H1 (cell line): ENCODE measurements around the gene CELSR3. TPM values are rescaled to one million over a fixed set of nuclear protein-coding genes. Genes with fewer than 3 reads are reported as not detected.
A peak's percentile ranks its signal among the peaks of the same experiment; 100 is the strongest.

Experiments
- CTCF ChIA-PET: fragments of 300-600 bp; sonication (Branson Sonifier 250); formaldehyde crosslinking; loops from one replicate; lab custom pipeline; 2021; ENCODE audit not compliant: partially characterized antibody; lab: Charles Lee
- POLR2A ChIA-PET: fragments of 300-600 bp; sonication (Branson Sonifier 250); formaldehyde crosslinking; loops from one replicate; lab custom pipeline; 2021; ENCODE audit warnings: inconsistent platforms; ENCODE audit not compliant: partially characterized antibody; lab: Charles Lee
- DNase-seq, 2 experiments: peaks; one replicate each; pipeline versions ENCODE4 v3.0.0 to v3.0.0-alpha.2; 2010 to 2022; ENCODE audit warnings: low spot score in 2 of 2, low read depth in 1 of 2, mixed read lengths in 1 of 2
- FAIRE-seq: peaks from 2 replicates; lab custom pipeline; 2011; peaks lifted over from hg19 to GRCh38; lab: Jason Lieb, UNC
- H2AFZ ChIP-seq: 2 replicates; pipeline ENCODE4 v1.8.1; 2012; ENCODE audit warnings: low read length, inconsistent platforms
- H2AK5ac ChIP-seq: 2 replicates; pipeline ENCODE4 v1.6.1; 2013; ENCODE audit warnings: low read depth, low read length
- H2BK120ac ChIP-seq: replicated peaks from 2 replicates; pipeline ENCODE3; 2013; ENCODE audit warnings: low read depth, low read length, inconsistent platforms
- H2BK12ac ChIP-seq: 2 replicates; pipeline ENCODE4 v1.6.1; 2013; ENCODE audit warnings: low read depth, low read length
- H2BK15ac ChIP-seq: 2 replicates; pipeline ENCODE4 v1.6.1; 2013; ENCODE audit warnings: low read length
- H2BK20ac ChIP-seq: 2 replicates; pipeline ENCODE4 v1.6.1; 2013; ENCODE audit warnings: low read length
- H2BK5ac ChIP-seq: 2 replicates; pipeline ENCODE4 v1.6.1; 2013; ENCODE audit warnings: low read depth, low read length
- H3K14ac ChIP-seq: 2 replicates; pipeline ENCODE4 v1.6.1; 2013; ENCODE audit warnings: inconsistent platforms; ENCODE audit not compliant: insufficient read length
- H3K18ac ChIP-seq: 2 replicates; pipeline ENCODE4 v1.6.1; 2013; ENCODE audit warnings: low read length; ENCODE audit errors: extremely low read depth
- H3K23ac ChIP-seq: 2 replicates; pipeline ENCODE4 v1.6.1; 2013; ENCODE audit warnings: inconsistent platforms; ENCODE audit not compliant: insufficient read length
- H3K23me2 ChIP-seq: 2 replicates; pipeline ENCODE4 v1.6.1; 2013; ENCODE audit warnings: low read depth, low read length
- H3K27ac ChIP-seq: 2 replicates; pipeline ENCODE4 v1.6.1; 2011; ENCODE audit warnings: low read depth, low read length, inconsistent platforms
- H3K27me3 ChIP-seq, 4 experiments: replicated peaks in 1 of 4; 1 replicate in 1 of 4; 2 replicates in 3 of 4; pipeline versions ENCODE4 v1.6.1 to v1.8.1; 2011 to 2013; ENCODE audit warnings: low read length in 3 of 4, mild to moderate bottlenecking in 3 of 4, inconsistent platforms in 2 of 4, mixed read lengths in 2 of 4, moderate library complexity in 1 of 4; ENCODE audit not compliant: control insufficient read depth in 3 of 4, insufficient read depth in 3 of 4; ENCODE audit errors: extremely low read depth in 1 of 4
- H3K36me3 ChIP-seq, 4 experiments: 2 replicates each; pipeline versions ENCODE4 v1.6.1 to v1.8.1; 2011 to 2013; ENCODE audit warnings: mild to moderate bottlenecking in 4 of 4, low read length in 3 of 4, moderate library complexity in 2 of 4, control low read depth in 1 of 4, inconsistent platforms in 1 of 4; ENCODE audit not compliant: insufficient read depth in 4 of 4, control insufficient read depth in 2 of 4
- H3K4ac ChIP-seq: replicated peaks from 2 replicates; pipeline ENCODE3; 2013; ENCODE audit warnings: low read length, low read depth, mixed read lengths, inconsistent platforms; ENCODE audit not compliant: insufficient read length
- H3K4me1 ChIP-seq, 4 experiments: replicated peaks in 1 of 4; 1 replicate in 1 of 4; 2 replicates in 3 of 4; pipeline versions ENCODE4 v1.6.1 to v1.8.1; 2011 to 2013; ENCODE audit warnings: low read length in 3 of 4, inconsistent platforms in 2 of 4, mixed read lengths in 1 of 4; ENCODE audit not compliant: insufficient read depth in 4 of 4, control insufficient read depth in 3 of 4
- H3K4me2 ChIP-seq, 2 experiments: 2 replicates each; pipeline versions ENCODE4 v1.6.1 to v1.8.1; 2011 to 2013; ENCODE audit warnings: low read depth in 2 of 2, low read length in 2 of 2, control low read depth in 1 of 2, inconsistent platforms in 1 of 2, mild to moderate bottlenecking in 1 of 2; ENCODE audit not compliant: insufficient read depth in 1 of 2
- H3K4me3 ChIP-seq, 4 experiments: fragments of 200-600, 300-600 bp in 1 of 4; sonication (generic), shearing (Covaris generic), sonication (Bioruptor Twin) in 1 of 4; 2 replicates each; pipeline versions ENCODE4 v1.5.1 to v1.8.1; 2011 to 2016; ENCODE audit warnings: low read length in 4 of 4, low read depth in 3 of 4, control low read depth in 2 of 4, inconsistent platforms in 2 of 4, mild to moderate bottlenecking in 2 of 4, mixed read lengths in 1 of 4, moderate library complexity in 1 of 4; ENCODE audit not compliant: insufficient read depth in 2 of 4; ENCODE audit errors: extremely low read depth in 1 of 4
- H3K56ac ChIP-seq: replicated peaks from 2 replicates; pipeline ENCODE3; 2013; ENCODE audit warnings: low read depth, mild to moderate bottlenecking, mixed read lengths, low read length, inconsistent platforms; ENCODE audit not compliant: insufficient read length
- H3K79me1 ChIP-seq: 2 replicates; pipeline ENCODE4 v1.6.1; 2013; ENCODE audit warnings: low read depth, low read length, control low read depth
- H3K79me2 ChIP-seq, 2 experiments: 2 replicates each; pipeline versions ENCODE4 v1.6.1 to v1.8.1; 2012 to 2013; ENCODE audit warnings: low read length in 2 of 2, mild to moderate bottlenecking in 2 of 2, inconsistent platforms in 1 of 2; ENCODE audit not compliant: insufficient read depth in 2 of 2, control insufficient read depth in 1 of 2
- H3K9ac ChIP-seq, 4 experiments: replicated peaks in 1 of 4; 1 replicate in 1 of 4; 2 replicates in 3 of 4; pipeline versions ENCODE4 v1.6.1 to v1.8.1; 2011 to 2013; ENCODE audit warnings: low read depth in 3 of 4, low read length in 3 of 4, control low read depth in 2 of 4, mild to moderate bottlenecking in 2 of 4, moderate library complexity in 2 of 4, inconsistent platforms in 1 of 4; ENCODE audit errors: extremely low read depth in 1 of 4
- H3K9me3 ChIP-seq, 2 experiments: 2 replicates each; pipeline versions ENCODE4 v1.6.1 to v1.8.1; 2012 to 2013; ENCODE audit warnings: mild to moderate bottlenecking in 2 of 2, moderate library complexity in 2 of 2, control low read depth in 1 of 2, inconsistent platforms in 1 of 2, low read depth in 1 of 2, low read length in 1 of 2, mixed read lengths in 1 of 2; ENCODE audit not compliant: insufficient read depth in 2 of 2
- H4K20me1 ChIP-seq, 2 experiments: replicated peaks in 1 of 2; 2 replicates each; pipeline versions ENCODE3 to v1.8.1; 2011 to 2013; ENCODE audit warnings: inconsistent platforms in 2 of 2, low read length in 2 of 2, mild to moderate bottlenecking in 1 of 2; ENCODE audit not compliant: insufficient read depth in 2 of 2, control insufficient read depth in 1 of 2
- H4K5ac ChIP-seq: 2 replicates; pipeline ENCODE4 v1.6.1; 2013; ENCODE audit warnings: low read length, low read depth, mixed read lengths, inconsistent platforms; ENCODE audit not compliant: insufficient read length
- H4K8ac ChIP-seq: 2 replicates; pipeline ENCODE4 v1.8.0; 2013; ENCODE audit warnings: mild to moderate bottlenecking, moderate library complexity, low read length, inconsistent platforms; ENCODE audit not compliant: insufficient read depth; ENCODE audit errors: extremely low read depth
- H4K91ac ChIP-seq: replicated peaks from 2 replicates; pipeline ENCODE3; 2013; ENCODE audit warnings: low read length, mixed read lengths, inconsistent platforms; ENCODE audit not compliant: insufficient read length
- CEBPB ChIP-seq: IDR thresholded peaks from 2 replicates; pipeline ENCODE4 v1.6.1; 2012; ENCODE audit warnings: low read depth, low read length
- HDAC6 ChIP-seq: IDR thresholded peaks from one replicate; pipeline ENCODE4 v1.7.1; 2012; ENCODE audit warnings: low read depth, mild to moderate bottlenecking, inconsistent platforms, low read length, moderate library complexity
- JUN ChIP-seq: IDR thresholded peaks from 2 replicates; pipeline ENCODE4 v1.6.1; 2011; ENCODE audit warnings: low read depth, mild to moderate bottlenecking, improper control_type of control experiment, low read length
- POU5F1 ChIP-seq: IDR thresholded peaks from 2 replicates; pipeline ENCODE4 v1.6.1; 2011; ENCODE audit warnings: low read depth, mild to moderate bottlenecking, low read length, moderate library complexity
- RNF2 ChIP-seq: fragments of 200-900, 300-1000 bp; sonication (generic); IDR thresholded peaks from 2 replicates; pipeline ENCODE4 v1.7.1; 2016; ENCODE audit warnings: borderline replicate concordance, low read depth, mild to moderate bottlenecking, antibody characterized with exemption, low read length; ENCODE audit not compliant: poor library complexity, severe bottlenecking; ENCODE audit errors: missing control alignments
- RXRA ChIP-seq: IDR thresholded peaks from 2 replicates; pipeline ENCODE4 v1.6.1; 2011; ENCODE audit warnings: low read depth, mild to moderate bottlenecking, low read length, moderate library complexity; ENCODE audit not compliant: insufficient read depth
- SIN3A ChIP-seq, 2 experiments: IDR thresholded peaks in 1 of 2; conservative IDR thresholded peaks in 1 of 2; 2 replicates each; pipeline ENCODE4 v1.6.1; 2011 to 2012; ENCODE audit warnings: low read length in 2 of 2, improper control_type of control experiment in 1 of 2, low read depth in 1 of 2, mild to moderate bottlenecking in 1 of 2
- YY1 ChIP-seq: IDR thresholded peaks from 2 replicates; pipeline ENCODE4 v1.6.1; 2011; ENCODE audit warnings: low read depth, mild to moderate bottlenecking, low read length
- WGBS, 2 experiments: shearing (Covaris generic) in 1 of 2; methylation state at CpG; one replicate each; pipeline versions ENCODE4 v1.1.6 to v1.1.7; 2013 to 2015; ENCODE audit warnings: low lambda C conversion rate in 2 of 2, mixed read lengths in 2 of 2, inconsistent platforms in 1 of 2, low coverage in 1 of 2, missing lambda C conversion rate in 1 of 2; ENCODE audit not compliant: insufficient replicate concordance in 2 of 2, insufficient coverage in 1 of 2, insufficient read length in 1 of 2; ENCODE audit errors: extremely low coverage in 1 of 2, missing lambda C conversion rate in 1 of 2; 5-methylcytosine and 5-hydroxymethylcytosine counted together
- polyA plus RNA-seq, 7 experiments: library from polyadenylated mRNA; depleted of rRNA in 3 of 7; stranded (reverse) in 5 of 7; unstranded in 2 of 7; fragments of >200 nt in 5 of 7; fragments of 200-250 nt in 2 of 7; gene quantifications; 1 replicate in 5 of 7; 2 replicates in 1 of 7; 4 replicates in 1 of 7; pipeline versions ENCODE4 v1.2.1 to v1.2.3, GENCODE V29; 2011 to 2013; ENCODE audit warnings: missing spikeins in 2 of 7, mixed read lengths in 2 of 7
- total RNA-seq: library from RNA; stranded (reverse); fragmentation: NEBNext Ultra II Directional; extraction: Animal tissue kit (Norgen Biotek cat#: 25700); gene quantifications from 2 replicates; pipeline ENCODE4 v1.2.1, GENCODE V29; 2021
- TF ChIP-seq, protein P1 (sequence below): IDR thresholded peaks from 2 replicates; pipeline ENCODE4 v1.6.1; 2011; ENCODE audit warnings: low read length, improper control_type of control experiment

CELSR3 gene
- total and polyA plus RNA-seq, 2 of the 8 experiments (the other 6 are each of a cell fraction or from before 2014, with no cell fraction given) = 11.6 to 29.5 TPM

DNA sequence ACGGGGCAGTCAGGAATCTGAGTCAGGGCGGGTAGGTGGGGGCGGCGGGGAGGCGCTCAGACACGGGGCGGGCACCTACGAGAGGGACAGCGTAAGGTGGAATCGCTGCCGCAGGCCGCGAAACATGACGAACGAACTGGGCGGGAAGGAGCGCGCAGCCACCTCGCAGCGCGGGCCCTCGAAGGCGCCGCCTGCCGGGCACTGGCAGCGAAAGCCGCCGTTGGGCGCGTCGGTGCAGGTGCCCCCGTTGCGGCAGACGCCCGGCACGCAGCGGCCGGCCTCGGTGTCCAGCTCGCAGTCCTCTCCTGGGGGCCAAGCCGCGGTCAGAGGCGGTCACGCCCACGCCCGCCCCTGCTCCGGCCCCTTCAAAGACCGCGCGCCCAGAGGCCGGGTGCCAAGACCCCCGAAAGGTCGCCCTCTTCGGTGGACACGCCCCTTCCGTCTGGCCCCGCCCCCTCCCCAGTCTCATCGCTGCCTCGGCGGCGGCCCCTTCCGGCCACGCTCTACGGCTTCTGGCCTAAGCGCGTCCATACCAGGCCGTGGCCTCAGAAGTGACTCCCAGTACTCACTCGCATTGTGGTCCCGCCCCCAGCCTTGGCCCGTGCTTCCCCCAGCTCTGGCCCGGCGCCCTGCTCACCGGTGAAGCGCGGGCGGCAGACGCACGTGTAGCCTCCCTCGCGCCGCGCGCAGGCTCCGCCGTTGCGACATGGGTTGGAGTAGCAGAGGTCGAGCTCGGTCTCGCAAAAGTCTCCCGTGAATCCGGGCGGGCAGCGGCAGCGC is 6.4 kb downstream of the CELSR3 start:
- peak overlapping the region; percentile 70; the same call in 1 of the 2 replicates for H2AFZ ChIP-seq
- POLR2A ChIA-PET = interaction anchor here (0.7 to 10.5 kb wide), 10 partner anchors 7 to 364 kb away, joined by 3 to 111 read pairs (median 4); partner anchors contain the start of genes ATRIP, CELSR3, IP6K2 and NCKIPSD
- TF ChIP-seq RXRA = no peak
- no peak for TF ChIP-seq YY1
- peak; percentile 82 for TF ChIP-seq CEBPB
- TF ChIP-seq SIN3A (conservative IDR thresholded peaks at IDR 0.05 in 1 of 2, IDR thresholded peaks at IDR 0.05 in 1 of 2; ENCODE audit: low read depth in 1 of 2, low read length in 2 of 2) = peak; percentile 24 to 72; a peak in 1 of 4 replicates
- TF ChIP-seq HDAC6 = no peak
- no peak for TF ChIP-seq POU5F1
- TF ChIP-seq JUN = no peak
- TF ChIP-seq RNF2 = peak; percentile 54
- TF ChIP-seq, protein P1, sequence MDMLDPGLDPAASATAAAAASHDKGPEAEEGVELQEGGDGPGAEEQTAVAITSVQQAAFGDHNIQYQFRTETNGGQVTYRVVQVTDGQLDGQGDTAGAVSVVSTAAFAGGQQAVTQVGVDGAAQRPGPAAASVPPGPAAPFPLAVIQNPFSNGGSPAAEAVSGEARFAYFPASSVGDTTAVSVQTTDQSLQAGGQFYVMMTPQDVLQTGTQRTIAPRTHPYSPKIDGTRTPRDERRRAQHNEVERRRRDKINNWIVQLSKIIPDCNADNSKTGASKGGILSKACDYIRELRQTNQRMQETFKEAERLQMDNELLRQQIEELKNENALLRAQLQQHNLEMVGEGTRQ = no peak; the same call in 1 of the 2 replicates

More for the DNA sequence above, 6.4 kb downstream of the CELSR3 start:
- FAIRE-seq (no peak), DNase-seq (peak; percentile 75 to 97)
- H3K18ac ChIP-seq = peak overlapping the region; percentile 95
- H3K4me3 ChIP-seq = peak overlapping the region; percentile 33 to 61 (median 40)
- peak overlapping the region; percentile 83 for H2BK5ac ChIP-seq
- 28% methylated on average over 45 of the region's 94 CpGs; no CpG with 5 or more reads in 1 of the 2 experiments for WGBS, 2 experiments
- CTCF ChIA-PET = interaction anchor here (0.6 to 2.6 kb wide), 13 partner anchors 11 to 107 kb away, joined by 3 to 11 read pairs (median 3); partner anchors contain the start of genes PFKFB4 and SLC26A6
- H3K9me3 ChIP-seq = no peaks in the 10 kb centered on the region
- peaks cover 0 to 13% (median 8%) of the 10 kb centered on the region in 4 experiments; a peak in 5 of 8 replicates for H3K36me3 ChIP-seq
- H2BK12ac ChIP-seq = peak overlapping the region; percentile 80
- H3K4me2 ChIP-seq = peak overlapping the region; percentile 74 to 81
- peak overlapping the region; percentile 71; the same call in 1 of the 2 replicates for H3K27ac ChIP-seq
- peaks cover 0 to 17% (median 15%) of the 10 kb centered on the region in 4 experiments; a peak in 6 of 7 replicates for H3K4me1 ChIP-seq
- H2BK20ac ChIP-seq = no peak overlapping the region
- no peak overlapping the region for H2AK5ac ChIP-seq
- H3K4ac ChIP-seq = peak overlapping the region; percentile 58
- H3K9ac ChIP-seq = peak overlapping the region in 2 of 4 experiments; percentile 54 to 56; a peak in 4 of 7 replicates
- no peak overlapping the region for H2BK120ac ChIP-seq
- H2BK15ac ChIP-seq = peak overlapping the region; percentile 99; the same call in 1 of the 2 replicates
- peaks cover 6 to 39% of the 10 kb centered on the region in 2 experiments for H4K20me1 ChIP-seq
- no peaks in the 10 kb centered on the region for H3K79me2 ChIP-seq
- H3K56ac ChIP-seq = no peak overlapping the region
- peaks cover 0 to 5% (median 4%) of the 10 kb centered on the region in 4 experiments; a peak in 3 of 7 replicates for H3K27me3 ChIP-seq
- H3K23ac ChIP-seq = no peak overlapping the region
- H3K14ac ChIP-seq = no peak overlapping the region
- H4K91ac ChIP-seq = peak overlapping the region; percentile 94
- H4K8ac ChIP-seq = peak overlapping the region; percentile 90; the same call in 1 of the 2 replicates
- H4K5ac ChIP-seq = peak overlapping the region; percentile 87
- H3K23me2 ChIP-seq = peaks cover 9% of the 10 kb centered on the region; the same call in 1 of the 2 replicates
- H3K79me1 ChIP-seq = peaks cover 2% of the 10 kb centered on the region; the same call in 1 of the 2 replicates
